Left ventricle myocardium inferior (tissue), 1 donor: ENCODE measurements around the gene ARFIP1. TPM values are rescaled to one million over a fixed set of nuclear protein-coding genes. Genes with fewer than 3 reads are reported as not detected.

ENCODE experiments used
- DNase-seq: peaks from one replicate; pipeline ENCODE4 v3.0.0-alpha.2; 2020
- H3K27ac ChIP-seq: fragments of 200-600 bp; replicated peaks from 2 replicates; pipeline ENCODE4 v1.8.0; 2021
- H3K27me3 ChIP-seq: fragments of 200-600 bp; 2 replicates; pipeline ENCODE4 v1.8.0; 2021; ENCODE audit warnings: low read depth
- H3K36me3 ChIP-seq: fragments of 200-600 bp; 2 replicates; pipeline ENCODE4 v1.8.0; 2021
- H3K4me1 ChIP-seq: fragments of 200-600 bp; 2 replicates; pipeline ENCODE4 v1.8.0; 2021
- H3K4me3 ChIP-seq: fragments of 200-600 bp; 2 replicates; pipeline ENCODE4 v1.8.0; 2021; ENCODE audit warnings: mild to moderate bottlenecking, moderate library complexity
- H3K9me3 ChIP-seq: fragments of 200-600 bp; replicated peaks from 2 replicates; pipeline ENCODE4 v1.8.0; 2021
- CTCF ChIP-seq: fragments of 200-600 bp; IDR thresholded peaks from 2 replicates; pipeline ENCODE4 v1.8.0; 2021; ENCODE audit warnings: antibody characterized with exemption, mild to moderate bottlenecking, borderline replicate concordance
- intact Hi-C: fragments of 100-400 bp; cut with micrococcal nuclease; formaldehyde crosslinking; loops from one replicate; pipeline ENCODE4 v1.11.0; 2022
- total RNA-seq: library from RNA; stranded (reverse); fragmentation: NEBNext Ultra II Directional; extraction: Animal tissue kit (Norgen Biotek cat#: 25700); gene quantifications from one replicate; pipeline ENCODE4 v1.2.1, GENCODE V29; 2021
- donor health status: DM: no; HTN: yes; CAD: no; lungs with severe emphysema.

ARFIP1 gene
- total RNA-seq, 1 donor from 2014 or later, result 13.2 TPM

GRCh38 chr4:152961773-152962115, 182.0 kb downstream of the ARFIP1 start:
- Histone ChIP-seq H3K4me3 (no peak overlapping the region), H3K36me3 (peaks cover 5% of the 10 kb centered on the region), H3K4me1 (peaks cover 19% of the 10 kb centered on the region), H3K27me3 (peaks cover 32% of the 10 kb centered on the region), H3K27ac (no peak overlapping the region), H3K9me3 (no peaks in the 10 kb centered on the region)
- no peak for DNase-seq
- TF ChIP-seq CTCF, result no peak
- intact Hi-C loops, result no loop called here

Other genes starting within 250 kb of the ARFIP1 start
- 56.7 TPM for gene FBXW7, start 243.9 kb upstream of the ARFIP1 start, total RNA-seq
- gene TMEM154, start 100.0 kb upstream of the ARFIP1 start, total RNA-seq, result 1.4 TPM
- gene TIGD4, start 224 bp upstream of the ARFIP1 start, total RNA-seq, result 0.22 TPM
- 0.38 TPM for gene FHDC1, start 156.4 kb downstream of the ARFIP1 start, total RNA-seq